HL-60/S4 treated with phorbol 12-myristate 13-acetate at 8.2 ng/mL for 4 days and 3 days (cell line): ENCODE results near the gene ASTN2.

Source experiments
- in situ Hi-C: fragments of 300-500 bp; cut with MboI; formaldehyde crosslinking; loops from 2 replicates; pipeline ENCODE4 v1.15.0; 2022; ENCODE audit warnings: low sequenced_read_pairs

The ASTN2 gene

DNA sequence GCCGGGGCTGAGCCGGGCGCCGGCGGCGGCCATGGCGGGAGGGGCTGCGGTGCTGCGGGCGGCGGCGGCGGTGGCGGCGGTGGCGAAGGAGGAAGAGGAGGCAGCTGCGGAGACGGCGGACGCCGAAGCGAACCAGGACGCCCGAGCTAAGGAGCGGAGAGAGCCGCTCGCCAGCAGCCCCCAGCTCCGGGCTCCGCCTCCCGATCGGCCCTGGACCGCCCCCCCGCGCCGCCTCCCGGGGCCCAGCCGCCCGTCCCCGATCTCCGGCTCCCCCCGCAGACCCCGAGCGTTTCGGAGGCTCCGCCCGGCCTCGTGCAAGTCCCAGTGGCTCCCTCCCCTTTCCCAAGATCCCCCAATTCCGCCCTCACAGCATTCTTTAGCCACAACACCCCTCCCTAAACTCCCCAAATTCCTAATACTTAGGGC is at the start of gene ASTN2:
Gene ASTN2, minus strand, starts transcription at position 152 of the 426 bp plus-strand sequence. Its CDS starts 119 bp downstream, at position 33.
- in situ Hi-C loops: no loop called here

DNA sequence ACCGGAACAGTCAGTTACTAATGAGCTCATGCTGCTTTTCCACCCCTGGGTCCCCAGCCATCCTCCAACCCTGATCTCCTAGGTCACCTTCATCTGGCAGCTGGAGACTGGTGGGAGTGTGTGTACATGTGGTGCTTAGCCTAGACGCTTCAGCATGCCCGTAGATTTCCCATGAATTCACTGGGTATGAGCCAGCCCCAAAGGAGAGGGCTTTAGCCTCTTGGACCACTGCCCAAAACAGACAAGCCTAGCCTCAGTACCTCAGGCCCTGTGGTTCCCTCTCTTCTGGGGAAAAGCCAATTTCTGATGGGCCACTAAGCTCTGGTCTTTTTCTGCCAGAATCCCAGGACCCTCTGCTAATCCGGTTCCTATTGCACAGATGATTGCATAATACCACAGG is 48.0 kb upstream of the ASTN2 start:
- in situ Hi-C loops: no loop called here

DNA sequence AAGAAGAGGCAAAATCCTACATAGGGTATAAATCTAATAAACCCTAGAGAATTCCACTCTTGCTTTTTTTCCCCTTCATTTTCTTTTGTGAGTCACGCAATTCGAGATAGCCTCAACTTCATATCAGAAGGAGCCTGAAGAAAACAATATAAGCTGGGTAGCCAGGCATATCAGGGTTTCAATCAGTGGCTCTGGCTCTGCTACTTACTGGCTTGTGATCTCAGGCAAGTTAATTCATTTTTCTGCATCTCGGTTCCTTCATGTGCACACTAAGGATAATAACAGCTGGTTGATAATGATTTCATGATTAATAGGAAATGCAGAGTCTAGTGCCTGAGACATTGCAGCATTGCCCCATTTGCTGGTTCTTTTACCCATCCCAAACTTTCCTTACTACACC is 46.5 kb upstream of the ASTN2 start:
- in situ Hi-C loops: no loop called here

DNA sequence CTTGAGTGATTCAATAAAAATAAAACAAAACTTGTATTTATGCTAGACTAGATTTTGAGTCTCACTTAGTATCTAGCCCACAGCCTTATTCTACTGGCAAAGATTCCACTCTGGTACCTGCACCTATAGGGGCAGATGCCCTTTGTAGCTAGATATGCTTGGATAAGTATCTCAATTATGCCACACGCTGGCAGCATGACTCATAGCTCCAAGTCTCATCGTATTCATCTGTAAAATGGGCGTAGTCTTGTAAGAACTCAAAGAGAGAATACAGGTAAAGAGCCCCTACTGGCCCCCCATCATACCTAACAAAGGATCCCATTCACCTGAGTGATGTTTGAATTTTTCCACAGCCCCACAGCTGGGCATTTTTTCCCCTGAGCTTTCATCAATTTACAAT is 45.9 kb upstream of the ASTN2 start:
- in situ Hi-C loops: no loop called here

GRCh38 chr9:117459913-117460312 is 45.1 kb upstream of the ASTN2 start:
- in situ Hi-C loops: no loop called here

DNA sequence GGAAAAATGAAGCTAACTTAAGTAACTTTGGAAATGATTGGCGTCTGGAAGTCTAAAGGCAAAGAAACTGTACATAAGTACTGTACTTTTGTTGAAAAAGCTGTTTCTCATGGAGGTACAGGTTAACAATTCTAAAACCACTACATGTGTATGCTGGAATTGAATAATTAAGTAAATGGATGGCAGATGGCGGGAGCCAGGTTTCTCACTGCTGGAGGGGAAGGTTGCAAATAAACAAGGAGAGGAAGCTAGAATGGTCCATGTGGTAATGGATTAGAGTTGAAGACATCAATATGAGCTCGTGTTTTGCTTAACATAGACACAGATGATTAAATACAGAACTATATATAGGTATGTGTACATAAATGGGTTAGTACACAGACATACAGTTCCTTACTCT is 43.2 kb upstream of the ASTN2 start:
- in situ Hi-C loops: no loop called here

- in situ Hi-C loops: no loop called here
These were observed 39.9 kb upstream of the ASTN2 start for GRCh38 chr9:117454711-117455110.

DNA sequence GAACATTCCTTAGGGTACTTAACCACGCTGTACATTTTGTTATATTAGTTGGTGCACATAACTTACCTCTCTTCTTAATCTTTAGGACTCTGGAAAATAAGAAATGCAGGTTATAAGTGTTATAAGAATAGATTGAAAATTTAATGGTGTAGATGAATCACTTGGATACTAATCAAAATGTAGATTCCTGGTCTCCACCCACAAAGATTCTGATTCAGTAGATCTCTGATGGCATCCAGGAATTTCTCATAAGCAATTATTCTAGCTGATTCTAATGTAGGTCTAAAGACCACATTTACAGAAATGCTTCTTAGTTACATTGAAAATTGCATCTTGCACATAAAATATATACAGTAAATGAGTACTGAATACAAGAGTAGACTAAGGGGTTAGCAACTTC is 38.9 kb upstream of the ASTN2 start:
- in situ Hi-C loops: no loop called here

GRCh38 chr9:117451311-117451710 is 36.5 kb upstream of the ASTN2 start:
- in situ Hi-C loops: no loop called here

DNA sequence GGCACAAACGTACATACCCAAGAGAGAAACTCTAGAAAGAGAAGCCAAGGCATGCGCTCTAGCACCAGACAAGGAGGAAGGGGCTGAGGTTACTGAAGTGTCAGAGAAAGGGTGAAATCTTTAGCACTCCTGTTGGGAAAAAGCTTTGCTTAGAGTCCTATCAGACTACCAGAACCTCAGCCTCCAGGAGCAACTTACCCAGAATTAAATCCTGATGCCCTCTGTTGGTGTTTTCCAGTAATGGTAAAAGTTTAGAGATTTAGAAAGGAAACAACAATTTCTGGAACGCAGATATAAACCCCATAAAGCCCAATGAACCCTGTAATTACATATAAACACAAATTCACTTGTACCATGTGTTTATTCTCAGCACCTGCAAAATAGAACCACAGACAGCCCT is 33.2 kb upstream of the ASTN2 start:
- in situ Hi-C loops: no loop called here

DNA sequence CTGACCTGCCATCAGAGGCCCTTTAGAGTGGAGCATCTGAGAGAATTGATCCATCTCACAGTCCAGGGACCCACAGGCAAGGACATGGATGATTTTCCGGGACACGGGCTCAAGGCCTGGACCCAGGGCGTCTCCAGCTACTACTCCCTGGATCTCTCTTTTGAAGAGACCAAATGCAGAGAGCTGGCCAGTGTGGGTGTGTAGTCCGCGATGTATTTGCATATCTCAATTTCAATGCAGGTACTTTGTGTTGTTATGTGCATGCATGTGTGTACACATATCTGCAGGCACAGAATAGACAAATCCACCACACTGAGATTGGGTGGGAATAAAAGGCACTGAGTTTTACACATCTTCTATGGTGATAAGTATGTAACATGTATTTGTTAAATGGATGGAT is 30.8 kb upstream of the ASTN2 start:
- in situ Hi-C loops: no loop called here

DNA sequence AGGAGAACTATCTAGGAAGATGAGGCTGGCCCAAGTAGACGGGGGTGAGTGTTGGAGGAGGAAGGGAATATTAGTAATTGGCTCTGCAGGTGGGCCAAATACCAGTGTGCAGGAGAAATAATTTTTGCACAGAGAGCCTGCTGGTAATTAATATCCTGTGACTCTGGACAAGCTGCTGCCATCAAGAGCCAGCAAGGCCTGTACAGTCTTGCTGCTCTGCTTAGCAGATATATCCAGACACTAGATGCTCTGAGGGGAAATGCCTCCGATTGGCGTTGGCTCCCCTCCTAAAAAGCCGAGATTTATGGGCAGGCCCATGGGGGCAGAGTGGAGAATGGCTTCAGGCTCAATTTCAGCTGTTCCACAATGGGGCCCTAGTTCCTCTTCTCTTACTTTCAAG is 29.6 kb upstream of the ASTN2 start:
- in situ Hi-C loops: no loop called here

DNA sequence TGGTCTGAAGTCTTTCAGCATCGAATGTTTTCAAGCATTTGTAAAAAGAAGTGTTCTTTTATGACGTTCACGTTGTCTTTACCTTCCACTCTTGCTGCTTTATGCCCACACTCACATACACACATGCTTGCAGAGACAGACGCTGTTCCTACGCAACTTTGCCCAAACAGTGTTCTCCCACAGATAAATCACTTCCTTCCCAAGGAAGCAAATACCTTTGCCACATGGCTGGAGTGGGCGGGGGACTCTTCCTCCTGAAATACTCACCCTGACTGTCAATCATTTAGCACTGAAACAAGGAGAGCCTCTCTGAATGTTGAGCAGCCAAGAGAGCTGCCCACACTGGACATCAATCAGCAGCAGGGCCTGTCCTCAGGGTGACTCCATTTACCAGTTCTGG is 22.4 kb upstream of the ASTN2 start:
- in situ Hi-C loops: no loop called here

- in situ Hi-C loops: no loop called here
These were observed 20.9 kb upstream of the ASTN2 start for GRCh38 chr9:117435630-117436261.

GRCh38 chr9:117434566-117434965 is 19.7 kb upstream of the ASTN2 start:
- in situ Hi-C loops: no loop called here

DNA sequence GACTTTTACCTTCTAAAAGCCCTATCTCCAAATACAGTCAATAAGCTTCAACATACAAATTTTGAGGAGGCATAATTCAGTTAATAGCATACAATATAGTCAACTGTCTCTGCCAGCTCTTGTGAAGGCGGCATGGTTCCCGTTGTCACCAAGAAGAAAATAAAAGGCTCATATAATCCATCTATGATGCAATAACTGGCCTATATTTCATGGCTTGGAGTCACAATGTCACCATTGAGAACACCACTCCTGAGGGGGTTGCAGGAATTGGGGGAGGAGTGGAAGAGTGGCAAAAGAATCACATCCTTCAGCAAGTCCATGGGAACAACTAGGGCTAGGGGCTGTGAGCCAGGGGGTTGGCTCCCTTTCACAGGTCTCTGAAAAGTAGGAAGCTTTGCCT is 16.0 kb upstream of the ASTN2 start:
- in situ Hi-C loops: no loop called here

DNA sequence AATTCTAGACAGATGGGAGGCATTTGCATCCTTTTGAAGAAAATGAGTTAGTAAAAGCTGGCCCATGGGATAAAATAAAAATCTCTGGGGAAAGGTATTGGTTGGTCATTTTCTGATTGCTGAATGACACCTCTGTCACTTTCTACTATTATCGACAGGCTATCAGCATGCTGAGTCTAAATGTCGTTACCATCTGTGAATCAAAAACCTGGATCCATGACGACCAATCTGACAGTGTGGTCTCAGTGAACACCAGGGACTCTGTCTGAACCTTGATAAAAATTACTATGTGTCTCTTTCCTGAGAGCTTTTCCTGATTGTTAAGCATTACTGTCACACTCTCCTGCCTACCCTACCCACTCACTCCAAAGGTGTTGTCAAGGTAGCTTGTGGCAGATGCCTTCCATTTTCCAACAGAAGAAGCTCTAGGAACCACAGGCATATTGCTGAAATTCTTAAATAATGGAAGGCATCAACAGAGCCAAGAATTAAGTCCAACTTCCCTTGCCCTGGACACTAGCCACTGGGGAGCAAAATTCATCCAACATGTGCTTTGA is 12.6 kb upstream of the ASTN2 start:
- in situ Hi-C loops: no loop called here

DNA sequence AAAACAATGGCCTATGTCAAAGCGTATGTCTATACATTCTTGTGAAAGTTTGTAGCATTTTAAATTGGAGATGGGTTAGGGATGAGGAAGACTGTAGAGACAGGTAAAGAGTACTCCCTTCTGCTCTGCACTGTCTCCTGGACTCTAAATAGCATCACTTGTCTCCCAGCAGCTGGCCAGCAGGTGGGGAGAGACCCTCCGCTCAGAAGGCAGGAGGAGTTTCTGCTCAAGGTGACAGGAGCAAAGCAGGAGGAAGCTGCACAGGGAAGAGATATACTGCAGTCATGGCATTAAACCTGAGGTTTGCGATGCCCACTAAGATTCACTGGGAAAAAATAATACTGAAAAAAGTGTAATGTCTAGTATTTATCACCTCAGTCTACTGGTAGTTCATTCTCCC is 10.7 kb upstream of the ASTN2 start:
- in situ Hi-C loops: no loop called here

DNA sequence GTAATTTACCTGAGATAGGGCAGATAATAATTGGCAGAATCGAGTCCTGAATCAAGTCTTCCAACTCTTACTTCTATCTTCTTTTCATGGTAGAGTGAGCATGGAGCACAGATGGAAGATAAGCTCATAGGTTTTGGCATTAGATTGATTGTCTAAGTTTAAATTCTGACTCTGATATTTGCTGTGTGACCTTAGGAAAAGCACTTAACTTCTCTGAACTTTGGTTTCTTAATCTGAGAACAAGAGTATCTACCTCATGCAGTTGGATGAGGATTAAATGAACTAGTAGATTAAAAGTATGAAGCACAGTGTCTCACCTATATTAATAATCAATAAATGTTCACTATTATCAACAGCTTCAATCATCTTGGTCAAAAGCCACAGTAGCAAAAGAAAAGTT is 9.4 kb upstream of the ASTN2 start:
- in situ Hi-C loops: no loop called here

- in situ Hi-C loops: no loop called here
These were observed 3.3 kb upstream of the ASTN2 start for GRCh38 chr9:117418111-117418510.

DNA sequence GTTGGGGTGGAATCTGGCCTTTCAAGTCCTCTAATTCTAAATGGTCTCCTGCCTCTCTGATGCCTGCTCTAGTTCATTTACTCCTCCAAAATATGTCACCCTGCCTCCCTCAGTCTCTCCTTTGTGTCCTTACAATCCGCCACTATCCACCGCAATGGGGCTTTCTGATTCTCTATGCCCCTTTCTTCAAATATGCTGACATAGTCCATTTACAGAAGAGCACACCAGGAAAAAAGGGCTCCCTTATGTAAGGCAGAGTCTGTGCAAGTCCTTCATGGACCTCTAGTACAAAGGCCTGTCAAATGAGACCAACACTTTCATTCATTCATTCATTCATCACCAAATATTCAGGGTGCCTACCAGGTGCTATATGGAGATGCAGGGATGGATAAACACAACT is 2.0 kb upstream of the ASTN2 start:
- in situ Hi-C loops: no loop called here

DNA sequence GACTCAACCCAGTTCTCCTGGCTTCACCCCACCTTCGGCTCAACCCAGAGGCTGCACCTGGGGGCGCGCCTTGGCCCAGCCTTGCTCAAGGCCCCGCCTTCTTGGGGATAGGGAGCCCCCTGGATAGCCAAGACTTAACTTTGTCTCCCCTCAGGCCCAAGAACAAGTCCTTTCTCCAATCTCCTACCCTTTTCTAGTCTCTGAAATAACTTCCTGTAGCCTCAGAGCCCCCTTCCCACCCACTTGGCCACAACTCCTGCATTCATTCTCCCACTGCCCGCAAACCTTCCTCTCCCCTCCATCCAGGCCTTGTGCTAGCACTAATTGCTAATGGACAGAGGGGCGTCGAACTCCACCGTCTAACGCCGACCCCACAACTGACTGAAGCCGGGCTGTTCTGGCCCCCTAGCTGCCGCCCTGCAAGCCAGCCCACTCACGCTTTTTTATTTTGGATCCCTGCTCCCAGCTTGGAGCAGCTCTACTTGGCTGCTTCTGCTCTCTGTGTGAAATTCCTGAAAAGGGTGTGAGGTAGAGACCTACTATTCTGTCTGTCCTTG is 579 bp upstream of the ASTN2 start:
- in situ Hi-C loops: no loop called here
